Activated T-cell treated with anti-CD3 and anti-CD28 coated beads, Interleukin-2, amount 50 U/mL, for 24 hours (primary cell): ENCODE results near the gene INPP5K.
"Not testable (repeated sequence)": the region's sequence is repeated elsewhere in the genome, so short reads cannot be mapped to it uniquely, and the experiment has no call there.

Experiments used
- DNase-seq: peaks from one replicate; pipeline ENCODE4 v3.0.0-alpha.2; 2020
- H3K27ac Mint-ChIP-seq: 2 replicates; pipeline ENCODE4 v1.8.0; 2020; ENCODE audit warnings: mild to moderate bottlenecking, mixed read lengths
- H3K27me3 Mint-ChIP-seq: 2 replicates; pipeline ENCODE4 v1.8.0; 2020; ENCODE audit warnings: mixed read lengths
- H3K36me3 Mint-ChIP-seq: 2 replicates; pipeline ENCODE4 v1.8.0; 2020; ENCODE audit warnings: low read depth, mixed read lengths
- H3K4me1 Mint-ChIP-seq: 2 replicates; pipeline ENCODE4 v1.8.0; 2020; ENCODE audit warnings: low read depth, mixed read lengths
- H3K4me3 Mint-ChIP-seq: 2 replicates; pipeline ENCODE4 v1.8.0; 2020; ENCODE audit warnings: mild to moderate bottlenecking, moderate library complexity, mixed read lengths
- H3K9me3 Mint-ChIP-seq: 2 replicates; pipeline ENCODE4 v1.8.0; 2020; ENCODE audit warnings: mixed read lengths

The INPP5K gene

GRCh38 chr17:1455797-1456599 lies 60.4 kb downstream of the INPP5K start, which contains the start of gene CRK:
CRK (minus strand) TSS chr17:1456232; CDS start chr17:1456117, 115 bp downstream.
- H3K27ac Mint-ChIP-seq: peak within 1 kb of the TSS; percentile 94
- H3K4me1 Mint-ChIP-seq: peaks cover 52% of the 10 kb centered on the region
- H3K27me3 Mint-ChIP-seq: peaks cover 14% of the 10 kb centered on the region

GRCh38 chr17:1455291-1455796 lies 61.1 kb downstream of the INPP5K start:
- Mint-ChIP-seq H3K27me3 (peaks cover 11% of the 10 kb centered on the region), H3K4me3 (peak overlapping the region; percentile 92), H3K27ac (peak overlapping the region; percentile 94), H3K9me3 (no peaks in the 10 kb centered on the region), H3K4me1 (peaks cover 55% of the 10 kb centered on the region), H3K36me3 (peaks cover 37% of the 10 kb centered on the region)
- DNase-seq: peak; percentile 64

More at GRCh38 chr17:1455797-1456599, 60.4 kb downstream of the INPP5K start, which contains the start of gene CRK:
- peak; percentile 99 for DNase-seq
- Mint-ChIP-seq H3K9me3 (no peaks in the 10 kb centered on the region), H3K4me3 (peak within 1 kb of the TSS; percentile 92), H3K36me3 (peaks cover 35% of the 10 kb centered on the region)

- Mint-ChIP-seq H3K36me3 (peaks cover 42% of the 10 kb centered on the region), H3K4me1 (peaks cover 50% of the 10 kb centered on the region), H3K27ac (peak overlapping the region; percentile 72), H3K4me3 (peak overlapping the region; percentile 92), H3K27me3 (peaks cover 6% of the 10 kb centered on the region), H3K9me3 (no peaks in the 10 kb centered on the region)
- no peak for DNase-seq
Observed at GRCh38 chr17:1454541-1454940, 61.9 kb downstream of the INPP5K start.

- not testable (repeated sequence) for H3K27me3 Mint-ChIP-seq, H3K9me3 Mint-ChIP-seq, DNase-seq
- Mint-ChIP-seq H3K36me3 (peaks cover 50% of the 10 kb centered on the region), H3K27ac (peak overlapping the region; percentile 52), H3K4me3 (peak overlapping the region; percentile 60), H3K4me1 (peaks cover 59% of the 10 kb centered on the region)
Observed at GRCh38 chr17:1453694-1454093, 62.7 kb downstream of the INPP5K start.

GRCh38 chr17:1452836-1453235 lies 63.6 kb downstream of the INPP5K start:
- Mint-ChIP-seq H3K27me3 (peaks cover 6% of the 10 kb centered on the region), H3K9me3 (no peaks in the 10 kb centered on the region), H3K4me1 (peaks cover 64% of the 10 kb centered on the region), H3K36me3 (peaks cover 57% of the 10 kb centered on the region), H3K27ac (peak overlapping the region; percentile 72), H3K4me3 (no peak overlapping the region)
- no peak for DNase-seq

GRCh38 chr17:1450261-1450660 lies 66.2 kb downstream of the INPP5K start:
- Mint-ChIP-seq H3K36me3 (peaks cover 75% of the 10 kb centered on the region), H3K4me1 (peaks cover 73% of the 10 kb centered on the region)
- not testable (repeated sequence) for H3K27ac Mint-ChIP-seq, H3K4me3 Mint-ChIP-seq, H3K9me3 Mint-ChIP-seq, H3K27me3 Mint-ChIP-seq, DNase-seq

GRCh38 chr17:1449412-1449967 lies 66.9 kb downstream of the INPP5K start:
- Mint-ChIP-seq H3K27me3 (no peaks in the 10 kb centered on the region), H3K9me3 (no peaks in the 10 kb centered on the region), H3K36me3 (peaks cover 70% of the 10 kb centered on the region), H3K27ac (peak overlapping the region; percentile 20), H3K4me1 (peaks cover 70% of the 10 kb centered on the region), H3K4me3 (no peak overlapping the region)
- no peak for DNase-seq

- Mint-ChIP-seq H3K36me3 (peaks cover 59% of the 10 kb centered on the region), H3K9me3 (no peaks in the 10 kb centered on the region), H3K4me1 (peaks cover 48% of the 10 kb centered on the region), H3K4me3 (no peak overlapping the region), H3K27me3 (no peaks in the 10 kb centered on the region), H3K27ac (peak overlapping the region; percentile 61)
- no peak for DNase-seq
Observed at GRCh38 chr17:1447052-1447451, 69.4 kb downstream of the INPP5K start.

GRCh38 chr17:1446201-1446600 lies 70.2 kb downstream of the INPP5K start:
- H3K4me3 Mint-ChIP-seq: no peak overlapping the region
- H3K27me3 Mint-ChIP-seq: no peaks in the 10 kb centered on the region
- no peak for DNase-seq
- H3K9me3 Mint-ChIP-seq: no peaks in the 10 kb centered on the region
- peaks cover 41% of the 10 kb centered on the region for H3K4me1 Mint-ChIP-seq
- no peak overlapping the region for H3K27ac Mint-ChIP-seq
- peaks cover 53% of the 10 kb centered on the region for H3K36me3 Mint-ChIP-seq

- H3K36me3 Mint-ChIP-seq: peaks cover 53% of the 10 kb centered on the region
- not testable (repeated sequence) for H3K4me3 Mint-ChIP-seq, H3K27me3 Mint-ChIP-seq, DNase-seq, H3K9me3 Mint-ChIP-seq, H3K27ac Mint-ChIP-seq
- H3K4me1 Mint-ChIP-seq: peaks cover 41% of the 10 kb centered on the region
Observed at GRCh38 chr17:1445695-1446094, 70.7 kb downstream of the INPP5K start.
